Muscle layer of colon (tissue), 2 donors: ENCODE measurements around the gene PWP1.

Source experiments
- H3K27ac ChIP-seq: one replicate; pipeline ENCODE4 v1.7.0; 2013; ENCODE audit warnings: low read depth, mild to moderate bottlenecking, low read length, moderate library complexity
- H3K27me3 ChIP-seq, 2 donors: one replicate each; pipeline ENCODE4 v1.7.0; 2013; ENCODE audit warnings: low read length in 2 of 2, mild to moderate bottlenecking in 2 of 2; ENCODE audit not compliant: insufficient read depth in 2 of 2, control insufficient read depth in 1 of 2
- H3K36me3 ChIP-seq: one replicate; pipeline ENCODE4 v1.7.0; 2013; ENCODE audit warnings: mild to moderate bottlenecking, low read length; ENCODE audit not compliant: insufficient read depth
- H3K4me1 ChIP-seq: one replicate; pipeline ENCODE4 v1.7.0; 2013; ENCODE audit warnings: mild to moderate bottlenecking, low read length; ENCODE audit not compliant: insufficient read depth
- H3K4me3 ChIP-seq, 2 donors: one replicate each; pipeline ENCODE4 v1.7.0; 2013; ENCODE audit warnings: low read length in 2 of 2, low read depth in 1 of 2, mild to moderate bottlenecking in 1 of 2, moderate library complexity in 1 of 2
- H3K9ac ChIP-seq: one replicate; pipeline ENCODE4 v1.7.0; 2013; ENCODE audit warnings: low read length
- H3K9me3 ChIP-seq: one replicate; pipeline ENCODE4 v1.7.0; 2013; ENCODE audit warnings: mild to moderate bottlenecking, low read length
- donor health status: abdominal sarcoma.
- donor health status: Adenocarcinoma of cecum.

PWP1 gene

DNA sequence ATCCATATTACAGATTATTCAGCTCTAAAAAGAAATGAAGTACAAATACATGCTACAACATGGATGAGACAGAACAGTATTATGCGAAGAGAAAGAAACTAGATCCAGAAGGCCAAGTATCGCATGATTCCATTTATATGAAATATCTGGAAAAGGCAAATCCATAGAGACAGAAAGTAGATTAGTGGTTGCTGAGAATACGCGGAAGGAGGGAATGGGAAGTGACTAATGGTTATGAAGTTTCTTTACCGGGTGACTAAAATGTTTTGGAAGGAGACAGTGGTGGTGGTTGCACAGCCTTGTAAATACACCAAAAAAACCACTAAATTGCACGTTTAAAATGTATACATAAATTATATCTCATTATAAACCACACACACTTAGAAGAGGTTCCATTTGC is 62.9 kb downstream of the PWP1 start:
- no peak overlapping the region for H3K4me3 ChIP-seq
- no peak overlapping the region for H3K9ac ChIP-seq
- H3K4me1 ChIP-seq, result no peaks in the 10 kb centered on the region
- H3K36me3 ChIP-seq, result peaks cover 56% of the 10 kb centered on the region
- no peak overlapping the region for H3K27ac ChIP-seq
- no peaks in the 10 kb centered on the region for H3K27me3 ChIP-seq
- no peaks in the 10 kb centered on the region for H3K9me3 ChIP-seq

DNA sequence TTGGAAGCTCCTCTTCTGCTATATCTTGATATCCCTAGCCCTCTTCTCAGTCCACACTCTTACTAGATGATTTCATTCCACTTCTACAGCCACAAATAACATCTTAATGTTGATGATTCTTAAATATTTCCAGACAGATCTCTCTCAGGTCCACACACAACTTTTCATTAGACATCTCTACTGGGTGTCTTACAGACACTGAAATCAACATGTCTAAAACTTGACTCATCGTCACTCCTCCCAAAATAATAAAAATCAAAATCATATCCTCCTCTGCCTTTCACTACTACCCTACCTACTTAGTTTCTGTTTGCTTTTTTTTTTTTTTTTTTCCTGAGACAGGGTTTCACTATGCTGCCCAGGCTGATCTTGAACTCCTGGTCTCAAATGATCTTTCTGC is 63.5 kb downstream of the PWP1 start:
- Histone ChIP-seq H3K36me3 (peaks cover 56% of the 10 kb centered on the region), H3K27ac (no peak overlapping the region), H3K9me3 (no peaks in the 10 kb centered on the region), H3K27me3 (no peaks in the 10 kb centered on the region), H3K9ac (no peak overlapping the region), H3K4me3 (no peak overlapping the region), H3K4me1 (no peaks in the 10 kb centered on the region)

DNA sequence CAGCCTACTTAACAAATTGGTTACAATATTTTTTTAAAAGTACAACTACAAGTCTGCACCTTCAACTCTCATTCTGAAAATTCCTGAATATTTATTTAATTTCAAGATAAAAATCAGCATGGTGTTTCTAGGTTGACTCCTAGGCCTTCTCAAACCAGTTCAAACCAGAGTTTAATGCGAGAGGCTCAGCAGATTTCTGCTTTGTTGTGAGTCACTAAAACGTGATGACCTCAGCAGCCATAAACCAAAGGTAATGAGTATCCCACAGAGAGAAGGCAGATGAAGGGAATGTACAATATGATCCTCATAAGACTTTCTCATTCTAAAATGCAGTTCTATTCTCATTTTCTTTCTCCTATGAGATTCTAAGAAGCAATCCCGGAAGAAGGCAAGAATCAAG is 73.8 kb downstream of the PWP1 start:
- Histone ChIP-seq H3K27me3 (no peaks in the 10 kb centered on the region), H3K36me3 (peaks cover 11% of the 10 kb centered on the region), H3K4me1 (peaks cover 35% of the 10 kb centered on the region), H3K27ac (peak overlapping the region; percentile 73), H3K4me3 (peak overlapping the region; percentile 65 to 84), H3K9ac (peak overlapping the region; percentile 18), H3K9me3 (no peaks in the 10 kb centered on the region)

DNA sequence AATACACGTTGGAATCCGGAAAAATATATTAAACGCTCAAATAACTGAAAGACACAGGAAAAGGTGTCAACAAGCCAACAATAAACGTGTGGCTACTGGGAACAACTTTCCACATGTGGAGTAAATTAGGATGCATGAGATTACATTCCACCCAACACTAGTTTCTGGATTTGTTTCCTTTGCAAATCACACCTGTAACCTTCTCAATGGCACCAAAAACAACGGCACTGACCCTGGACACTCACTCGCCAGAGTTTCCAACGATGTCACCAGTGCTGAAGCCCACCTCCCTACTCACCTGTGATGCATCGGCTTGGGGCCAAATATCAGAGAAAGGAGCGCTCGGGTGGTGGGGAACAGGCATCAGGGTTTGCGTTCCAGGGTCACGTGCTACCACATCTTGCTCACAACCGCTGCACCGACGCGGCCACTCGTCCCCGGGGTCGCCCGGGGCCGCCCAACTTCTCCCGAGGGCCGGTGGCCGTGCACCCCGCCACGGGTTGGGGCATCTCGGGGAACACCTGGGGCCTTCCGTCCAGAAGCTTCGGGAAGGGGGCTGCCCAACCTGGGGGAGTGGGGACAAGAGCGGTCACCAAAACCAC is 74.7 kb downstream of the PWP1 start:
- Histone ChIP-seq H3K27me3 (no peaks in the 10 kb centered on the region), H3K4me3 (peak overlapping the region; percentile 65 to 84), H3K27ac (peak overlapping the region; percentile 73), H3K9ac (peak overlapping the region; percentile 18), H3K36me3 (peaks cover 5% of the 10 kb centered on the region), H3K9me3 (no peaks in the 10 kb centered on the region), H3K4me1 (peaks cover 35% of the 10 kb centered on the region)

DNA sequence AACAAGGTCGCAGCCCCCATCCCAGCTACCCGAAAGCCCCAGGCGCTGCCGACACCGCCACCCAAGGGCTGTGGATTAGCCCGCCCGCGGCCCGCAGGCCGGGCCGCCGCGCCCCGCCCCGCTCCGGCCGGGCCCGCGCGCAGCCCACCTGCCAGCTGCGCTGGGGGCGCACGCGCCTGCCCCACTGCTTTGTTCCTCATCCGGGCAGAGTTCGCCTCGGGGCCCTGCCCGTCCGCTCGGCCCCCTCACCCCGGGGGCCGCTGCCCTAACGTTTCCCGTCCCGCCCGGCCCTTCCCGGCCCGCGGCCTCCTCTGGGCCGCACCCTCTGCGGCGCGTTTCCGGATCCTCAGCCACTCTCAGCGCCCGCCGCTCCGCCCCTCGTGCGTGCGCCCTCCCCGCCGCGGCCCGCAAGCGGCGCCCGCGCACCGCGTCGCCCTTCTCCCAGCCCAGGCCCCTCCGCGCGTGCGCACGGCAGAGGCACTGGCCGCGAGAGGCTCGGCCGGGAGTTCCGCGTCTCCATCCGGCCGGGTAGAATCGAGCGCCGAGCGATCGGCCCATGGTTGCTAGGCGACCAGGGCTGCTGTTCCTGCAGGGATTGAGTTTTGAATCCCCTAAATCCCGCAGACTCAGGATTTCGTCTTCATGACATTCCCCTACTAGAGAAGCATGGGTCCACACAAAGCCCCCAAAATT is 75.4 kb downstream of the PWP1 start, which contains the start of gene PRDM4:
TSS of gene PRDM4 (minus strand) at position 329 of the 693 bp plus-strand sequence. CDS start 622 bp downstream, outside the sequence.
- H3K4me3 ChIP-seq, result peak within 1 kb of the TSS; percentile 65 to 89
- H3K27ac ChIP-seq, result peak within 1 kb of the TSS; percentile 73
- H3K9me3 ChIP-seq, result no peaks in the 10 kb centered on the region
- peaks cover 35% of the 10 kb centered on the region for H3K4me1 ChIP-seq
- H3K27me3 ChIP-seq, result no peaks in the 10 kb centered on the region
- H3K36me3 ChIP-seq, result peaks cover 5% of the 10 kb centered on the region
- peak within 1 kb of the TSS; percentile 58 for H3K9ac ChIP-seq

DNA sequence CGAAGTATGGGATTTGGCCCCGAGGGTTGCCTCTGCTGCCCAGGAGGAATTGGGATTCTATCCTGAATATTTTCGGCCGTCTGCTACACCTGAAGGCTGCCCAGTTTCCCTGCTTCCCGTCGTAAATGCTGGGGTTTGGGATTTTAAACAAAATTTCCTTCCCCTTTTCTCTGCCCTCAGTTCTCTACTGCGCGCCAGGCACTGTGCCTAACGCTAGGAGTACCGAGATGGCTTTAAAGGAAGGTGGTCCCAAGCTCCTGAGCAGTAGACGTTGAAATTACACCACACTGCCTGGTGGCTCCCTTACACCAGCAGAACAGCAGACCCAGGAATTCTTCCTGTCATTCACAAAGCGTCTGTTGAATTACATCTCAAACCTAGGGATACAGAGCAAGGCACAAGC is 75.9 kb downstream of the PWP1 start:
- Histone ChIP-seq H3K27me3 (no peaks in the 10 kb centered on the region), H3K27ac (peak overlapping the region; percentile 10), H3K4me3 (peak overlapping the region; percentile 65 to 89)

More for the DNA sequence above, 75.9 kb downstream of the PWP1 start:
- Histone ChIP-seq H3K9ac (peak overlapping the region; percentile 58), H3K36me3 (peaks cover 5% of the 10 kb centered on the region), H3K4me1 (peaks cover 35% of the 10 kb centered on the region), H3K9me3 (no peaks in the 10 kb centered on the region)
